NCI-H526 (cell line): Measurements from ENCODE around the gene MAD1L1.
"Not testable (repeated sequence)": the region's sequence is repeated elsewhere in the genome, so short reads cannot be mapped to it uniquely, and the experiment has no call there.

Source experiments
- DNase-seq, 2 experiments: peaks; one replicate each; lab custom pipeline; 2025; lab: John Stamatoyannopoulos, UW

MAD1L1 gene

GRCh38 chr7:1838911-1839531, 393.7 kb downstream of the MAD1L1 start:
- DNase-seq: not testable (repeated sequence)

- DNase-seq: not testable (repeated sequence)
Measured at GRCh38 chr7:1838544-1838872, 394.2 kb downstream of the MAD1L1 start.

GRCh38 chr7:1837696-1838543, 394.8 kb downstream of the MAD1L1 start:
- not testable (repeated sequence) for DNase-seq

DNA sequence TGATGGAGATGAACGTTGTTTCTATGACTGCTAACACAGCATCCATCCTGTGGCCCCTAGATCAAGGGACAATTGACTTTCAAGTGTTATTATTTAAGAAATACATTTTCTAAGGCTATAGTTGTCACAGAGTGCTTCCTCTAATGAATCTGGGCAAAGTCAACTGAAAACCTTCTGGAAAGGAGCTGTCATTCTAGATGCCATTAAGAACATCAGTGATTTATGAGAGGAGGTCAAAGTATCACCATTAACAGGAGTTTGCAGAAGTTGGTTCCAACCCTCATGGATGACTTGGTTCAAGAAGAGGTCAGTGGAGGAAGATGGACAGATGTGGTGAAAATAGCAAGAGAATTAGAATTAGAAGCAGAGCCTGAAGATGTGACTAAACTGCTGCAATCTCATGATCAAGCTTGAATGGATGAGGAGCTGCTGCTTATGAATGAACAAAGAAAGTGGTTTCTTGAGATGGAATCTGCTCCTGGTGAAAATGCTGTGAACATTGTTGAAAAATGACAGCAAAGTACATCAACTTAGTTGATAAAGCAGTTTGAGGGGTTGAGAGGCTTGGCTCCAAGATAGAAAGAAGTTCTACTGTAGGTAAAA, 400.7 kb downstream of the MAD1L1 start:
- DNase-seq: not testable (repeated sequence)

DNA sequence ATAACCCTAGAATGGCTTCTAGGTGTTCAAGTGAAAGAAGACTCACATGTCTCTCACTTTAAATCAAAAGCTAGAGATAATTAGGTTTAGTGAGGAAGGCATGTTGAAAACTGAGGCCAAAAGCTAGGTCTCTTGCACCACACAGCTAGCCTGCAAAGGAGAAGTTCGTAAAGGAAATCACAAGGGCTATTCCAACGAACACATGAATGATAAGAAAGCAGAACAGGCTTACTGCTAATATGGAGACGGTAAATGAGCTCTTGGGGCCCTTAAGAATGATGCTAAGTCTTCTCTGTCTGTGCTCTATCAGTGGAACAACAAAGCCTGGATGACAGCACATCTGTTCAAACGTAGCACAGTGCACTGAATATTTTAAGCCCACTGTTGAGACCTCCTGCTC, 401.3 kb downstream of the MAD1L1 start:
- not testable (repeated sequence) for DNase-seq

DNA sequence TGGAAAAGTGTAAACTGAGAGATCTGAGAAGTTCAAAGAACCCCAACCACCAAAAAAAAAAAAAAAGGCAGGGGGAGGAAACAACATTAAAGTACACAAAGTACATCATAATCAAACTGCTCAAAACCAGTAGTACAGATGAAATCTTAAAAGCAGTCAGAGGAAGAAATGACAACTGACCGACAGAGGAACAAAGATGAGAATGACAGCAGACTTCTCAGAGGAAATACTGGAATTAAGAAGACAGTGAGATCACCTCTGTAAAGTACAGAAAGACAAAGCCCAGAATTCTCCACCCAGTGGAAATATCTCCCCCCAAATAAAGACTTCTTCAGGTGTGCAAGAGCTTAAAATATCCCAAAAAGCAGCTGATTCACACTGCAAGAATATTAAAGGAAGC, 403.1 kb downstream of the MAD1L1 start:
- DNase-seq: not testable (repeated sequence)

DNA sequence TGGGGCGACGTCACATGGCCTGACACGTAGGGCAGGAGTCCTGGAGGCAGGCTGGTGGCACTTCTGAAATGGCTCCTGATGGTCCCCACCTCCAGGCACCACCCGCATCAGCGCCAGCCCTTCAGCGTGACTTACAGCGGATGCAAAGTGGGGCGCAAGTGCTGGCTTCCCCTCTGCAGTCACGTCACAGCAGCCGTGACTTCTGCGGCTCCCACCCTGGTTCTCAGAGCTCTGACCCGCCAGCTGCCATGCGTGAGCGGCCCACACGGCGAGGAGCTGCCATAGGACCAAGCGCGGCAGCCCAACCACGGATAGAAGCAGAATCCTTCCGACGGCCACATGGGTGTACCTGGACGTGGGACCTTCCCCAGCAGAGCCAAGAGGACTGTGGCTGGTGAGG, 403.6 kb downstream of the MAD1L1 start:
- DNase-seq: no peak

GRCh38 chr7:1828170-1828569, 404.6 kb downstream of the MAD1L1 start:
- not testable (repeated sequence) for DNase-seq

DNA sequence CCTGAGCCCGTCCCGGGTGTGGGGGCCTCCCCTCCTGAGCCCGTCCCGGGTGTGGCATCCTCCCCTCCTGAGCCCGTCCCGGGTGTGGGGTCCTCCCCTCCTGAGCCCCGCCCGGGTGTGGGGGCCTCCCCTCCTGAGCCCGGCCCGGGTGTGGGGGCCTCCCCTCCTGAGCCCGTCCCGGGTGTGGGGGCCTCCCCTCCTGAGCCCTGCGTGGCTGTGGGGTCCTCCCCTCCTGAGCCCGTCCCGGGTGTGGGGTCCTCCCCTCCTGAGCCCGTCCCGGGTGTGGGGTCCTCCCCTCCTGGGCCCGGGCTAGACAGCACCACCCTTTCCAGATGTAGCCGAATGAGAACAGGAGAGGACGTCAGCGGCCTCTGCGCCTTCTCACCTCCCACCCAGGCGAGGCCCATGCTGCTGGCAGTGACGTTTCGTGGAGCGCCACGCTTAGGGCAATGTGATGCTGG, 405.2 kb downstream of the MAD1L1 start:
- not testable (repeated sequence) for DNase-seq

- DNase-seq: not testable (repeated sequence)
Measured at GRCh38 chr7:1826931-1827330, 405.8 kb downstream of the MAD1L1 start.

DNA sequence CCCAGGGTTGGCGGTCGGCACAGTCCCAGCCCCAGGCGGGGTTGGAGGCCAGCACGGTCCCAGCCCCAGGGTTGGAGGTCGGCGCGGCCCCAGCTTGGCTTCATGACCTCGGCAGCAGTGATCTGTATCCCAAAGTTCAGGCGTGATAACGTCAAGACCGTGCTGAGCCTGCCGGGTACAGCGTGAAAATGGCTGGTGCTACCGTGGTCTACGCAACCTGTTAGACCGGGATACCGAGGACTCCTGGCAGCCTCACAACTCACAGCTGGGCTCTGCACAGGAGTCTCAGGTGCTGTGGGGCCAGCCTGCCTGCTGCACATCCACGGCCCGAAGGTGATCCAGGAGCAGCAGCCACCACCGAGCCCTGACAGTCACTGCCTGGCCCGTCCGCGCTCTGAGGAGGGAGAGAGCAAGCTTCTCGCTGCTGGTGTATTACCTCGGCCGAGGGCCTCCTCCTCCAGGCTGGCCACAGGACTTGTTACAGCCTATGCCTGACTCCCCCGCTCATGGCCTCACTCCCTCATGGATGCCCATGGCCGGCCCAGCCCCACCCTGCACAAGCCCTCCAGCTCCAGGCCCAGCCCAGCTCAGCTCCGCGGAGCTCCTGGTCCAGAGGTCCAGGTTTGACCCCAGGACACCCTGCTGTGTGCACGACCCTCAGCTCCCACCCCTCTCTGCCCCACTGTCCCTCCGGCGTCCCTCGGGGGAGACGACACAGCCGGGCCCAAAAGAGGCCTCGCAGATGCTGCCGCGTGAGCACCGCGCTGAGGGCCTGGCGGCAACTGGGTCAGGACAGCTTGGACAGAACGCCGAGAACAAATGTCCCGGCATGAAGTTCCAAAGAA, 406.6 kb downstream of the MAD1L1 start:
- no peak for DNase-seq

DNA sequence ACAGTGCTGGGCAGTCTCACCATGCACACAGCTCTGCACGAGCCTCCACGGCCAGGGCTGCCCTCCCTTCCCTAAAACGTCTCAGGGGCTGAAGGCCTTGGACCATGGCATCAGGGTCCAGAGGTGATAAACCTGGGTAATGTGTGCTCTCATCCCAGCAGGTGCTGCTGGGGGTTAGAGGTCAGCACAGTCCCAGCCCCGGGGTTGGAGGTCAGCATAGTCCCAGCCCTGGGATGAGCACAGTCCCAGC, 407.2 kb downstream of the MAD1L1 start:
- DNase-seq: not testable (repeated sequence)

- DNase-seq: not testable (repeated sequence)
Measured at GRCh38 chr7:1824882-1825646, 407.7 kb downstream of the MAD1L1 start.

DNA sequence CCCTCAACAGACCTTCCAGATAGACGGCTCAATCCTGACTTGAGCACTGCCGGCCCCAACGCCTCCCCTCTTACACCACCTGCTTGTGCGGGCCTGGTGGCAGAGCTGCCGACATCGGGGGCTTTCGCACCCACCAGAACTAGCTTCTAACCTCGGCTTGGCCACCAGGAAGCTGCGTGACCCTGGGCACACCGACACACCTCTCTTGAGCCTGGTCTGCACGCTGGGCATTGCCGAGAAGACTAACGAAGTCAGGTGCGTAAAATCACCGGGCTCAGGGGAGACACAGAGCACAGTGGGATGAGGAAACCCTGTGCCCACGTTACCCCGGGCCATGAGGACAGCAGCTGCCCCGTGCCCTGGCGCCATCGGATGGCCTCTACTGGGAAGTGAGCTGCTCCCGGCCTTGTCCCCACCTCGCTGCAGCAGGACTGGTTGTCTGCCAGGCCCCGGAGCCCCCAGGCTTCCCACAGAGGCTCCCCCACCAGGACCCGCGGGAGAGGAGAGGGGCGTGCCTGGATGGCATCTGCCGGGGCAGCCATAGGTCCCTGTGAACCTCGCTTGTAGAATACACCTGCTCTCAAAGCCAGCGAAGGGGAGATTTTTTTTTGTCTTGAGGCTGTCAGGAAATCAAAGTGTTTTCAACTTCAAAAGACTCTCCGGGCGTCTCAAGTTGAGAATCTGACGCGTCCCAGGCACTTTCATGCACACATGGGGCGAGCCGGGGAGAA, 408.4 kb downstream of the MAD1L1 start:
- DNase-seq: not testable (repeated sequence)

DNA sequence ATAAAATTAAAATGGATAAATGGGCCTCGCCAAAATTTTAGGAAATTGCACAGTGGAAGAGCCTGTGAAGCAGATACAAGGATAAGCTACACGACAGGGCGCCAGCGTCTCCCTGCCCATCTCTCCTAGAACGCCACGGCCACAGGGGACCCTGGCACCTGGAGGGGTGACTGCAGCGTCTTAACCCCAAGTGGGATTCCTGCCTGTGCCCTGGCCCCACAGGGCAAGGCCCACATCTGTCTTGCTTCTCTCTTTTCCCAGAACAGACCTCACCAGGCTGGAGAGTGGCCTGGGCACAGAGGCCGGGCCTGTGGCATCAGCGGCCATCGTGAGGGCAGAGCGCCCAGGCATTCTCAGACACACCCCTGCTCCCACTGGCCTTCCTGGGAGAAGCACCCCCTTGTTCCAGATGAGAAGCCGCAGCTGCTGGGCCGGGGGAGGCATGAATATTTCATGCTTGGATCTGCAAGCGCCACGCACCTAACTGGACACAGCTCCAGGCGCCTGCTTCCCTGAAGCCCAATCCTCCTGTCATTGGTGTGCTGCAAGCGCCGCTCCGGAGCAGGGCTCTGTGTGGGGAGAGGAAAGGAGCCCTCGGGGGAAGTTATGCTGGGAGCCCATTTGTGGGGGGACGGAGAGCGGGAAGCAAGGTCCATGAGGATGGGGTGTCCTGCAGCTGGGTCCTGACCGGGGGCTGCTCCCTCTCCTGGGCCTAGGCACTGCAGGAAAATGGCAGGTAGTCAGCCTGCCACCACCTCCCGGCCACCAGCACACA, 409.2 kb downstream of the MAD1L1 start:
- DNase-seq: no peak

DNA sequence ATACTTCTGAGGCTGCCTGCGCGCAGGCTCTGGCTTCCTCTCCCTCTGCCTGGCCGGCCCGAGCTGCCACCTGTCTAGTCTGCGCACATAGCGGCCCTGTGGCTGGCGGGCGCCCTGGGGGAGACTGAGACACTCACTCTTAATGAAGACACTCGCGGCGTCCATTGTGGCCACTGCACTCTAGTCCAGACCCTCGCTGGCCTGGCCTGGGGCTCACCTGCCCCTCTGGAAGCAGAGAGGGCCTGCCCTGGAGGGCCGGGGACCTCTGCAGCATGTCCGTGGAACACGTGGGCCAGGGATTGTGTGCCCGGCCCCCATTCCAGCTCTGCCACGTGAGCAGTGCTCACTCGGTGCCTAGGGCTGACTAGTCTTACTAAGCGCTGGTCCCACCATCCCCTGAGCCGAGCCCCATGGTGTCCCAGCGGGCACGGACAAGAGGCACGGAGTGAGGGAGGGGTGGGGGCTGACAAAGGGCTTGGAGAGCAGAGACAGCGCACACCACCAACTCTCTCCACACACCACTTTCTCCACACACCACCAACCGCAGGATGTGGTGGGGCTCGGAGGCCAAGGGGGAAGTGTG, 413.4 kb downstream of the MAD1L1 start:
- DNase-seq: no peak

DNA sequence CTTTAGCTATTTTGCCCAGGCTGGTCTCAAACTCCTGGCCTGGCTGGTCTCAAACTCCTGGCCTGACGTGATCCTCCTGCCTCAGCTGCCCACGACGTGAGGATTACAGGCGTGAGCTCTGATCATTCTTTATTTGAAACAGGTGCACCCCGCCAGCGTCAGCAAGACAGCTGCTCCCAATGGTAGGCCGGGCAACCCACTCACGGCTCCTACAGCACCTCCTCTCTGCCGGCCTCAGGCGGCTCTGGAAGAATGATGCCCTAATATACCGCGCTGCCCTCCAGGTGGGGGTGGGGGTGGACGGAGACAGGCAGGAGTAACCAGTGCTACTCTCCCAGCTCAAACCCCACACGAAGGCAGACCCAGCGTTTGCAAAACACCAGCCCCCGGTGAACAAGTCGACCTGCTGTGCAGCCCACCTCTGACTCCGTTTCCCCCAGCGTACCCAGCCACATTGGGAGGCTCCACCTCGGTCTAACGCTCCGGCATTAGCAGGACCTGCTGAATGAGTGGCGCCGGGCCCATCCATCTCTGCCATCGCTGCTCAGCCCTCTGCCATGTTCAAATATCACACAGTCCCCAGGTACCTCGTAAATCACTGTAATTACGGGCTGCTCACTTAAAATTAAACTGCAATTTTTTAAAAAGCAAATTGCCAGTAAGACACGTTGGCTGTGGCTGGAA, 414.0 kb downstream of the MAD1L1 start:
- no peak for DNase-seq

DNA sequence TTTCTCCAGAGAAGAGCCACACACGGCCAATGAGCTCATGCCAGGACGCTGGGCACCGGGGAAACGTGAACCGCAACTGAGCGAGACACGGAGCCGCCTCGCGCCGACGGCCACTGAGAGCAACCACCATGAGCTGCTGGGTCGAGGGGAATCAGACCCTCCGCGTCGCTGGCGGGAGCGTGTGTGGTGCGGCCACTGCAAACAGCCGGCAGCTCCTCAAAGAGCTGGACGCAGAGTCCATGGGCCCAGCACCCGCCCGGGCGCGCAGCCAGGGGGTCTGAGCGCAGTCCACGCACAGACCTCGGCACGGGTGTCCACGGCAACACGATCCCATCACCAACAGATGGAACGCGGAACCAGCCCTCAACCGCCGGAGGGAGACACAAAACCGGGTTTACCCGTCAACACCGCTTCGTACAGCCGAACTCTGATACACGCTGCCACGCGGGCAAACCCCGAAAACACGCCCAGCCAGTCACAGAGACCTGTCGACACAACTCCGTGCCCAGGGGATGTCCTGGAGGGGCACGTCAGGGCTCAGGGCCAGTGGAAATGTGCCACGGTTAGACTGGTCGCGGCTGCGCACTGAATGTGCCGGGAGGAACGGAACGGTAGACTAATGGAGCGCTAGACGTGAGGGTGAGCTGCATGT, 415.6 kb downstream of the MAD1L1 start:
- no peak for DNase-seq

- not testable (repeated sequence) for DNase-seq
Measured at GRCh38 chr7:1816451-1816850, 416.3 kb downstream of the MAD1L1 start.
